Measurements from ENCODE around the gene RTN4RL1. TPM values are rescaled to one million over a fixed set of nuclear protein-coding genes. Genes with fewer than 3 reads are reported as not detected.

The RTN4RL1 gene
- total RNA-seq, 4 donors from 2014 or later, result 7.3 to 12.6 (median 7.8) TPM

DNA sequence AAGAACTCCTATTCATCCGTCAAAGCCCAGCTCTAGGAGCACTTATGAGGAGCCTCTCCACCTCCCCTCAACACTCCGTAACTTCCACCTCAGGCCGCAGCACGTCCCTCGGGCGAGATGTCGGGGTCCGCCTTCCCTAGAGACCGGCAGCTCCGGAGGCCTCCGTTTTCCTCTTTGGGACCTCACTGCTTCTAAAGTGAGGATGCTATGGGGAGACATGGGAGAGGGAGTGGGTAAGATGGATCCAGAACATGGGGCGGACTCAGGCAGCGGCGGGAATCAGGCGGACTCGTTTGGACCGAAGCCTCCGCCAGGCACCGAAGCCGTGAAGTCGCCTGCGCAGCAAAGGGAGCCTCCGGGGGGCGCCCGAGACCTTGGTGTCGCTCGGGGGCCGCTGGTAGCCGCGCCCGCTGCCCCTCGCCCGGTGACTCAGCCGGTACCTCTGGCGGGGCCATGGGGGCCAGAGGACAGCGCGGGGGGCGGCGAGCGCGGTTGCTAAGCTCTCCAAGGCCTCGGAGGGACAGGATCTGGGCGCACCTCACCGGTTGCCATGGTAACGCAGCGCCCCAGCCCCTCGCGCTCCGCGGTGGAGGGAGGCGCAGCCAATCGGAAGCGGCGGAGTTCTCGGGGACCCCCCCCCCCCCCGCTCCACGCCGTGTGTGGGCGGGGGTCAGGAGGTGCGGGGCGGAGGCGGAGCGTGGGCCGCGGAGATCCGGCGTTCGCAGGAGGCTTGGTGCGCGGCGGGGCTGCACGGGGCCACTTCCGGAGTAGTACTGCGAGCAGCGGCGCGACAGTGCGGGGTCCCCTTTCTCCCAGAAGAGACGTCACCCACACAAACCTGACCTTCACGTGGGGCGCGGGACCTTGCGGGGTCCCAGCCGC is 28.5 kb upstream of the RTN4RL1 start:
- Histone ChIP-seq H3K36me3 (peaks cover 0 to 22% (median 0%) of the 10 kb centered on the region in 3 donors), H3K27ac (peak overlapping the region in 3 of 4 donors; percentile 55 to 92 (median 92)), H3K27me3 (peaks cover 0 to 18% of the 10 kb centered on the region in 2 donors), H3K4me1 (peaks cover 3 to 79% (median 41%) of the 10 kb centered on the region in 4 donors), H3K4me3 (peak overlapping the region; percentile 14 to 69 (median 48)), H3K9me3 (no peaks in the 10 kb centered on the region)
- DNase-seq (ENCODE audit: low spot score in 2 of 2), result peak; percentile 73 to 76
- TF ChIP-seq, protein P1, sequence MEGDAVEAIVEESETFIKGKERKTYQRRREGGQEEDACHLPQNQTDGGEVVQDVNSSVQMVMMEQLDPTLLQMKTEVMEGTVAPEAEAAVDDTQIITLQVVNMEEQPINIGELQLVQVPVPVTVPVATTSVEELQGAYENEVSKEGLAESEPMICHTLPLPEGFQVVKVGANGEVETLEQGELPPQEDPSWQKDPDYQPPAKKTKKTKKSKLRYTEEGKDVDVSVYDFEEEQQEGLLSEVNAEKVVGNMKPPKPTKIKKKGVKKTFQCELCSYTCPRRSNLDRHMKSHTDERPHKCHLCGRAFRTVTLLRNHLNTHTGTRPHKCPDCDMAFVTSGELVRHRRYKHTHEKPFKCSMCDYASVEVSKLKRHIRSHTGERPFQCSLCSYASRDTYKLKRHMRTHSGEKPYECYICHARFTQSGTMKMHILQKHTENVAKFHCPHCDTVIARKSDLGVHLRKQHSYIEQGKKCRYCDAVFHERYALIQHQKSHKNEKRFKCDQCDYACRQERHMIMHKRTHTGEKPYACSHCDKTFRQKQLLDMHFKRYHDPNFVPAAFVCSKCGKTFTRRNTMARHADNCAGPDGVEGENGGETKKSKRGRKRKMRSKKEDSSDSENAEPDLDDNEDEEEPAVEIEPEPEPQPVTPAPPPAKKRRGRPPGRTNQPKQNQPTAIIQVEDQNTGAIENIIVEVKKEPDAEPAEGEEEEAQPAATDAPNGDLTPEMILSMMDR (IDR thresholded peaks at IDR 0.05), result peak; percentile 51 to 81 (median 67)
- TF ChIP-seq POLR2A (IDR thresholded peaks at IDR 0.05) (peak in 1 of 2 donors; percentile 18), EP300 (IDR thresholded peaks at IDR 0.05) (peak in 1 of 2 donors; percentile 27)
- 4 to 10% methylated on average over 31 to 76 of the region's 84 CpGs for WGBS, 2 donors

DNA sequence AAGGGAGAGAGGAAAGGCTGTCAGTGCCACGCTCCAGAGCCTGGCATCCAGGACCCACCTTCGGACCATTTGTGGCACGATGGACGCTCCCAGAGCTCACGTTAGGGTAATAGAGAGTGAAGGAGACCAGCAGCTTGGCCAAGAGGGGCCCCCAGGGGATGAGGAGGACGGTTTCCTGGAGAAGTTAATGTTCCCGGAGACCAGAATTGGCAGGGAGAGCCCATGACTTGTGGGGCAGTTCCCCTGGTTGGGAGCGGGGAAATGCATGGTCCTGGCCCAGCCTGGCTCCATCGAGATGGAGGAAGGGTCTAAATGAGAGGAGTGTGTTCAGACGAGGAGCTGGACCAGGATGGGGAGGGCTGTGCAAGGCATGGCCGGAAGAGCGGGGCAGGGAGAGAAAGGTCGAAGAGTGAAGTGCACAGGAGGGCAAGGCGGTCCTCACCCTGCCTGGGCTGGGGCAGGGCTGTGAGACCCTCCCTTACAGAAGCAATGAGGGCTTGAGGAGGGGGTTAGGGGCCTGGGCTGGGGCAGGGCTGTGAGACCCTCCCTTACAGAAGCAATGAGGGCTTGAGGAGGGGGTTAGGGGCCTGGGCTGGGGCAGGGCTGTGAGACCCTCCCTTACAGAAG is 26.9 kb upstream of the RTN4RL1 start:
- Histone ChIP-seq H3K9me3 (no peaks in the 10 kb centered on the region), H3K27me3 (peaks cover 0 to 18% of the 10 kb centered on the region in 2 donors), H3K36me3 (peaks cover 0 to 8% (median 0%) of the 10 kb centered on the region in 3 donors), H3K4me3 (no peak overlapping the region), H3K4me1 (peaks cover 3 to 70% (median 39%) of the 10 kb centered on the region in 4 donors), H3K27ac (peak overlapping the region in 1 of 4 donors; percentile 89)
- WGBS, 2 donors, result 44 to 45% methylated on average over 14 of the region's 14 CpGs
- TF ChIP-seq, protein P1 (IDR thresholded peaks at IDR 0.05), result no peak
- TF ChIP-seq POLR2A (IDR thresholded peaks at IDR 0.05) (no peak), EP300 (IDR thresholded peaks at IDR 0.05) (no peak)
- DNase-seq (ENCODE audit: low spot score in 2 of 2), result no peak

- H3K36me3 ChIP-seq, result peaks cover 0 to 2% (median 0%) of the 10 kb centered on the region in 3 donors
- no peak for DNase-seq (ENCODE audit: low spot score in 2 of 2)
- peak overlapping the region in 3 of 4 donors; percentile 6 to 89 (median 25) for H3K27ac ChIP-seq
- no peak for TF ChIP-seq POLR2A (IDR thresholded peaks at IDR 0.05)
- no peak for TF ChIP-seq EP300 (IDR thresholded peaks at IDR 0.05)
- TF ChIP-seq, protein P1 (IDR thresholded peaks at IDR 0.05), result no peak
- WGBS, 2 donors, result 8 to 9% methylated on average over 59 to 74 of the region's 81 CpGs
- peaks cover 3 to 64% (median 37%) of the 10 kb centered on the region in 4 donors for H3K4me1 ChIP-seq
- H3K4me3 ChIP-seq, result peak overlapping the region; percentile 28 to 89 (median 63)
- peaks cover 0 to 18% of the 10 kb centered on the region in 2 donors for H3K27me3 ChIP-seq
- H3K9me3 ChIP-seq, result no peaks in the 10 kb centered on the region
Observed at GRCh38 chr17:2051061-2051932, 26.2 kb upstream of the RTN4RL1 start.

GRCh38 chr17:2050300-2051060 is 25.3 kb upstream of the RTN4RL1 start:
- WGBS, 2 donors, result 0% methylated on average over 34 of the region's 88 CpGs; no CpG with 5 or more reads in 1 of the 2 donors
- H3K27me3 ChIP-seq, result peaks cover 0 to 18% of the 10 kb centered on the region in 2 donors
- peak overlapping the region in 2 of 4 donors; percentile 6 to 89 for H3K27ac ChIP-seq
- TF ChIP-seq, protein P1 (IDR thresholded peaks at IDR 0.05), result no peak
- peak in 1 of 2 donors; percentile 45 for TF ChIP-seq POLR2A (IDR thresholded peaks at IDR 0.05)
- no peaks in the 10 kb centered on the region for H3K36me3 ChIP-seq
- peaks cover 3 to 60% (median 36%) of the 10 kb centered on the region in 4 donors for H3K4me1 ChIP-seq
- no peaks in the 10 kb centered on the region for H3K9me3 ChIP-seq
- peak in 1 of 2 donors; percentile 57 for DNase-seq (ENCODE audit: low spot score in 2 of 2)
- H3K4me3 ChIP-seq, result peak overlapping the region; percentile 28 to 89 (median 63)

Data from tibial nerve (tissue), 4 donors.